D341Med (cell line): ENCODE data around the gene CD27.
A peak's percentile ranks its signal among the peaks of the same experiment; 100 is the strongest.
"Not testable (repeated sequence)": the region's sequence is repeated elsewhere in the genome, so short reads cannot be mapped to it uniquely, and the experiment has no call there.

ENCODE experiments used
- DNase-seq: peaks from one replicate; pipeline ENCODE4 v3.0.0; 2012; ENCODE audit warnings: low spot score

The CD27 gene

DNA sequence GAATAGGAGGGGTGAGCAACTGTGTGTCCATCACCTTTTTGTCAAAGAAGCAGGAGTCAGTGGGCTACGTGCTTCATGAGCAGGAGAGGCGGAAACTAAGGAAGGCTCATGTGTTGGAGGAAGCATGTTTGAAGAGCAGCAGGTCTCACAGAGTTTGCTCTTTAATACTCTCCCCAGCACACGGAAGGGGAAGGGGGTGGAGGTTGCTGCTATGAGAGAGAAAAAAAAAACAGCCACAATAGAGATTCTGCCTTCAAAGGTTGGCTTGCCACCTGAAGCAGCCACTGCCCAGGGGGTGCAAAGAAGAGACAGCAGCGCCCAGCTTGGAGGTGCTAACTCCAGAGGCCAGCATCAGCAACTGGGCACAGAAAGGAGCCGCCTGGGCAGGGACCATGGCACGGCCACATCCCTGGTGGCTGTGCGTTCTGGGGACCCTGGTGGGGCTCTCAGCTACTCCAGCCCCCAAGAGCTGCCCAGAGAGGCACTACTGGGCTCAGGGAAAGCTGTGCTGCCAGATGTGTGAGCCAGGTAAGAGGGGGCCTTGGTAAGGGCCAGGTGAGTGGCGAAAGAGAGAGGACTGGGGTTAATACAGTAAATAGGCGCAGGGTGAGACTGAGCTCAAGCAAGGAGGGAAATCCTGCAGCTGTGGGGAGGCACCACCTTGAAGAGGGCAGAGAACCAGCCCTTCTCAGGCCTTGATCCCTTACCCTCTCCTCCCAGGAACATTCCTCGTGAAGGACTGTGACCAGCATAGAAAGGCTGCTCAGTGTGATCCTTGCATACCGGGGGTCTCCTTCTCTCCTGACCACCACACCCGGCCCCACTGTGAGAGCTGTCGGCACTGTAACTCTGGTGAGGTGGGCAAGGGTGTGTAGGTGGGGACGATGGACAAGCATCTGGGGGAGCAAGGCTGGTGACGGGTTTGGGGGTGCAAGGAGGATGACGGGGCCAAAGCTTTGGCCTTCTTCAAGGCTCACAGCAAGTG is at the start of gene CD27:
Gene CD27 (plus strand): TSS at position 252 of the 985 bp plus-strand sequence. CDS start 141 bp downstream, at position 393.
- no peak for DNase-seq

DNA sequence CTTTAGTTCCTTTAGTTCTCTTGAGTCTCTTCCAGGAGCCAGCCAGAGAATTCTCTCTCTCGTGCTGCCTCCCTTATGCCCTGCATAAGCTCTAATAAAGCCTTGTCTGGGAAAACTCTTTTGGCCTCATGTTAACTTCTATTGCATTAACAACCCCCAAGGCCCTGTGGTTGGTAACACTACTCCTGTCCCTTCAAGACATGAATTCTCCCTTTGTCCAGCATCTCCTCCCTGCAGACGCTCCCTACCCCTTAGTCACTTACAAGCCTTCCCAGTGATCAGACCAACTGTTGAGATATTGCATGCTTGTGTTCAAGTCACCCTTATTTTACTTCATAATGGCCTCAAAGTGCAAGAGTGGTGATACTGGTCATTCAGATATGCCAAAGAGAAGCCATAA is 48.7 kb upstream of the CD27 start:
- DNase-seq, result no peak

DNA sequence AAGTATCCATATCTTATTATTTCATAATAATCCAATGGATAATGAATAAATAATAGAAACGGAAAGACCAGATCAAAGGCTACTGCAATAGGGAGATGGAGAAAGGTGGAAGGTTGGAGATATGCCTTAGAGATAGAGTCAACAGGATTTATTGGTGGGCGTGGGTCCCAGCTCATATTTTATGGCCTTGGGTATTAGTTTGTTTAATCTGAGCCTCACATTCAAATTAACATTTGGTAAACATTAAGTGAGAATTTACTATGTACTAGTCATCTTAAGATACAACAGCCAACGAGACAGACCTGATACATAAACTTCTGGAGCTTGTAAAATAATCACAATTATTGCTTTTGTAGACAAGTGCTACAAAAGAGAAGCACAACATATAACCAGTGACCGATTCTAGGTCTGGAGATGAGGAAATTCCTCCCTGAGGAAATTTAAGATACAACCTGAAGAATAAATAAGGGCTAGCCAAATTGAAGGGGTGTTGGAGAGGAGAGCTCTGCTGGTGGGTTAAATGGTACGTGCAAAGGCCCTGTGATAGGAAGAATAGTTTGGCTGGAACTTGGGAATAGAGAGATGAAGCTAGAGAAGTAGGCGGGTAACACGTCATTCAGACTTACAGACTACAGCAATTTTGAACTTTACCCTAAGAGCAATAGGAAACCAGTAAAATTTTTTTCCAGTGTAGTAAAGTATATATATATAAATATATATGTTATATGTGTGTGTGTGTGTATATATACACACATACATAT is 44.7 kb upstream of the CD27 start:
- no peak for DNase-seq

DNA sequence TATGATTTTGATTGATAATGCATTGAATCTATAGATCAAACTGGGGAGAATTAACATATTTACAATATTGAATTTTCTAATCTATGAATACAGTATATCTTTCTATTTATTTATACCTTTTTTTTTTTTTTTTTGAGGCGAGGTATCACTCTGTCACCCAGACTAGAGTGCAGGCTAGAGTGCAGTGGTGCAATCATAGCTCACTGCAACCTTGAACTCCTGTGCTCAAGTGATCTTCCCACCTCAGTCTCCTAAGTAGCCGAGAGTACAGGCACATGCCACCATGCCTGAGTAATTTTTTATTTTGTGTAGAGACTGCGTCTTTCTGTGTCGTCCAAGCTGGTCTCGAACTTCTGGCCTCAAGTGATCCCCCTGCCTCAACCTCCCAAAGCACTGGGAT is 40.4 kb upstream of the CD27 start:
- no peak for DNase-seq

DNA sequence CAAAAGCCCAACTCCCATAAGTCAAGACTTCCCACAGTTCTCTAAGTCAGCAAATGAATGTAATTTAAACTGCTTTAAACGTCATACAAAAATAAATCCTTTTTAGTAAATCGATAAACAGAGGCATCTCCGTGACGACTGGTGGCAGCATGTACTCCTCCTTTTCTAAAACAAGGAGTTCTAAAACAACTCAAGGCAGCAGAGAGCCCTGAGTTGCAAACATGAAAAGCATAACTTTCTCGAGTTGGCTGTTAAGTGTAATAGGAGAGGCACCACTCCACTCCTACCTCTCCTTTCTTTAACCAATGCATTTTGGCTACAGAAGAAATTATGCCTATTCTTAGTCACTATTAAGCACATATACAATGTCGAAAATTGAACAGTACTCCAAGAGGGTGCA is 38.8 kb upstream of the CD27 start:
- DNase-seq, result no peak

DNA sequence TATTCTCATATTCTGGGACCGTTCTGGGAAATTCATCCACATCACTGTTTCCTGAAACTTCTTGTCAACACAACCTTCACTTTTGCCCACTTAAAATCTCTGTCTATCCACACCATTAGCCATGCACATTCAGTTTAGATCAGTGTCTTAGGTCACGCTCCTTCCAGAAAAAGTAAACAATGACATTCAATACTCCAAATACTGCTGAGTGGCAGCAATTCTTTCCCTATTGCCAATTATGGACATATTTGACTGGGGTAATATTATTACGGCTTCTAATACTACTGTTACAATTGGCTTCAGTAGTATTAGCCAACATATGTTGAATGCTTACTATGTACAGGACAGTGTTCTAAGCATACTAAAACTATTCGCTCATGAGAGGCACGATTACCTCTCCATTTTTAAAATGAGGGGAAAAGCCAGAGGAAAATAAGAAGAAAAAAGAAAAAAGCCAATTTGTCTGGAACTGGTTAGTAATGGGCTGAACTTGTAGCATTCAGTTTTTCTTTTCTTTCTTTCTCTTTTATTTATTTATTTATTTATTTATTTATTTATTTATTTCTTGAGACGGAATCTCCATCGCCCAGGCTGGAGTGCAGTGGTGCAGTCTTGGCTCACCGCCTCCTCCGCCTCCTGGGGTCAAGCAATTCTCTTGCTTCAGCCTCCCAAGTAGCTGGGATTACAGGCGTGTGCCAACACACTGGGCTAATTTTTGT is 37.4 kb upstream of the CD27 start:
- no peak for DNase-seq

DNA sequence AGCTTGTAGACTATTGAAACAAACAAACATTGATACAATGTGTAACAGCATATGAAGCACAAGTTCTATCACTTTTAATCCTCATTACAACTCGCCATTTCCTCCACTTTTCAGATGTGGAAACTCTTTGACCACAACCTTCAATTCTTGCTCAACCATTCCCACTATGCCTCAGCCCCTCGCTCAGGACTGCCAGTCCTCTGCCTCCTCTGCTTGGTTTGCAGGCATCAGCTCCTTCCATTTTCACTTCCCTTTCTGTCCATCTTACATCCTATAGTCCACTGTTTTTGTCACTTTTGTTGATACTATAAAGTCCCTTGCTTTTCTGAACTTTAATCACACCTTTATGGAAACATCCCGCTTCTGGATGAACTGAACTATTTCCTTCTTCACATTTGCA is 28.2 kb upstream of the CD27 start:
- no peak for DNase-seq

DNA sequence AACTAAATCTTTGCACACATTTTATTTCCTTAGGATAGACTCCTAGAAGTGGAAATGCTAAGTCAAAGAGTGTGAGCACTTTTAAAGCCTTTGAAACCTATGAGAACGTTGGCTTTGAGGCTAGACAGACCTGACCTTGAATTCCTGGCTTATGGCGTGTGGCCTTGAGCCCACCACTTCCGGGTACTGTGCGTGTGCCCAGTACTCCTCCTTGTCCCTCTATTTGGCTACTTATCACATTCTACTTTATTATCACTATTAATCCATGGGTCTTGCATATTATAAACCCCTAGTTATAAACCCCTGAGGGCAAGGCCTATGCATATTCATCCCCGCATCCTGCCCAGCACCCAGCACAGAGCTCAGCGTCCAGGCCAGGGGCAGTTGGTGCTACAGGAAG is 26.0 kb upstream of the CD27 start:
- DNase-seq, result no peak

DNA sequence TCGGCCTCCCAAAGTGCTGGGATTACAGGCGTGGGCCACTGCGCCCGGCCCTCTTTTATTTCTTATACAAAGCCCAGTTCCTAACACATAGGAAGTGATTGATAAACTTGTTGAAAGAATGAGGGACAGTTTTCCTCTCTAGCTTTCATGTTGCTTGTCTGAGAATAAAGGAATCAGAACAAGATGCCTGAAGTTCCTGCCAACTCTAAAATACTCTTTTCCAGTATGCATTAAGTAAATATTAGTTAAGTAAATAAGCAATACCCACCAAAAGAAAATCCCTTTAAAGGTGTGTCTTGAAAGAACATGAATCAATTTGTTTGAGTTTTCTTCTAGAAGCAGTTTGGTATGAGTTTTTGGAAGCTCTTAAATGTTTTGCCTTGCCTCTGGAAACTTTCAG is 24.4 kb upstream of the CD27 start:
- DNase-seq, result no peak

DNA sequence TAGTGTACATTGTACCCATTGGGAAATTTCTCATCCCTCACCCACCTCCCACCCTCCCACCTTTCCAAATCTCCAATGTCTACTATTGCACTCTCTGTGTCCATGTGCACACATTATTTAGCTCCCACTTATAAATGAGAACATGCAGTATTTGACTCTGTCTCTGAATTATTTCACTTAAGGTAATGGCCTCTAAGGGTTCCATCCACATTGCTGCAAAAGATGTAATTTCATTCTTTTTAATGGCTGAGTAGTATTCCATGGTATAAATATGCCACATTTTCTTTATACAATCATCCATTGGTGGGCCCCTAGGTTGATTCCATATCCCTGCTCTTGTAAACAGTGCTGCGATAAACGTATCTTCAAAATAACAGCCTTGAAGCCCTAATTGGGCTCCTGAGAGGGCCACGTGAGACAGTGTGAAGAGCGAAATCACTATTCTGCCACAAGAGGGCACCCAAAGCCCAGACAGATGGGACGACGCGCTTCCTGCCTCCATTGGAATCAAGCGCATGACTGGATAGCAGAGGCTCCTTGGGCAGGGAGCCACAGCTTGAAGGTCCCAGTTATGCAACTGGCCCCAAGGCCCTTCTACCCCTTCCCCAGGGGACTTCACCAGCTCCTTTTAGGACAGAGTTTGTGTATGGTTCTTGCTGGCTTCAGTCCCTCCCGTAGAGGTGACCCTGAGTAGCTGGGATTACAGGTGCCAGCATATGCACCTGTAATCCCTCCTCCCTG is 21.3 kb upstream of the CD27 start:
- peak; percentile 90 for DNase-seq

DNA sequence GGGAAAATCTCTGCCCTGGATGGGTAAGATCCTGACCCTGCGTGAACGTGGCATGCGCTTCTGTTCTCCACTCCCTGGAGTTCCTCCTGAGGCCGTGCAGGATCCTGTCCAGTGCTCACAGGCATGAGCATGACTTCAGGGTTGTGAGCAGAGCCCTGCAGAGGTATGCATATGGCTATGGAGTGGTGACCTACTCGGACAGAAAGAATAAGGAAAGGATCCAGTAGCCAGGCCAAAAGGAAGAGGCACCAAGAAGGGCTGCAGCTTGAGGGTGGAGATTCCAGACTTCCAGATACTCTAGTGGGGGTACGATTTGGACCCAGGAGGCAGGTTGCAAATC is 20.8 kb upstream of the CD27 start:
- no peak for DNase-seq

DNA sequence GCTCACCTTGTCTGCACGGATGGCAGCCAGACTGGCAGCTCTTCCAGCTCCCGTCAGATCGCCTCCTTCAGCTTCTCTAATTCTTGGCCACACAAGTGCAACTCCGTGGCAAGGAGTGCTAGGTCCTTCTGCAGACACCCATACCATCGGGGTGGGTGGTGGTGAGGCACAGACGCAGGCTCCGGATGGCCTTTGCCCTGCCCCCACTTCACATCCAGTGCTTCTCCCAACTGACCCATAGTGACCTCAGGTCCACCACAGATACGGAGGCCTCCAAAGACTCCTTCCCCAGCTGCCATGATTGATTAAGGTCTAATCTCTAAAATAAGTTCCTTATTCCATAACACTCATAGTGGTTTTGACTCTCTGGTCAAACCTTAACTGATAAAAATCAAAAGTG is 19.9 kb upstream of the CD27 start:
- DNase-seq, result no peak

DNA sequence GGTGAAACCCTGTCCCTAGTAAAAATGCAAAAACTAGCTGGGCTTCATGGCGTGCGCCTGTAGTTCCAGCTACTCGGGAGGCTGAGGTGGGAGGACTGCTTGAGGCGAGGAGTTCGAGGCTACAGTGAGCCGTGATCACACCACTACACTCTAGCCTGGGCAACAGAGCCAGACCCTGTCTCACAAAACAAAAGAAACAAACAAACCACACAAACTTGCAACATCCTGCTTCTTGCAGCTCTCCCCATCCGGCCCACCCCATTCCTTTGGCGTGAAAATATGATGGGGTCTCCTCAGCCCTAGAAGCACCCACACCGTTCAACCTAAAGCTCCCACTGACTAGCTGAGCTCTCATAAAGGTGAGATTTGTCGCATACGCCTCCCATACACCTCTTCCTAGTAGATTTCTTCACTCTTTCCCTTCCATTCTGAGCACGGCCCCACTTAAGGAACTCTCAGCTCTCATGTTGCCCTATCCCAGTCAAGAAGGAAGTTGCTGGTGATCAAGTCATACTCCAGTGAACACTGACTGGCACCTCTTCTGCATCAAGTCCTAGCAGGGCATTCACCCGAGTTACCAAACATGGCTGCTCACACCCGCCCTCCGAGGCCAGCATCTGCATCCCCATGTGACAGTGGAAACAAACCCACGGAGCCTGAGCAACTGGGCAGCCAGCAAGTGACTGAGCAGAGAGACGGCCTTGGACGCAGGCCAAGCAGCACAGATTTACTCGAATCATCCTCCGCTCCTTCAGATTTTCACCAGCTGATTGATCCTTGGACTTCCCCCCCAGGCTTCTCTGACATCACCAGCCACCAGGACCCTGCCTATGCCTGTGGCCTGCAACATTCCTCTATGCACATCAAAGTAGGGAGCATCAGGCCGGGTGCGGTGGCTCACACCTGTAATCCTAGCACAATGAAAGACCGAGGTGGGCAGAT is 18.9 kb upstream of the CD27 start:
- no peak for DNase-seq

DNA sequence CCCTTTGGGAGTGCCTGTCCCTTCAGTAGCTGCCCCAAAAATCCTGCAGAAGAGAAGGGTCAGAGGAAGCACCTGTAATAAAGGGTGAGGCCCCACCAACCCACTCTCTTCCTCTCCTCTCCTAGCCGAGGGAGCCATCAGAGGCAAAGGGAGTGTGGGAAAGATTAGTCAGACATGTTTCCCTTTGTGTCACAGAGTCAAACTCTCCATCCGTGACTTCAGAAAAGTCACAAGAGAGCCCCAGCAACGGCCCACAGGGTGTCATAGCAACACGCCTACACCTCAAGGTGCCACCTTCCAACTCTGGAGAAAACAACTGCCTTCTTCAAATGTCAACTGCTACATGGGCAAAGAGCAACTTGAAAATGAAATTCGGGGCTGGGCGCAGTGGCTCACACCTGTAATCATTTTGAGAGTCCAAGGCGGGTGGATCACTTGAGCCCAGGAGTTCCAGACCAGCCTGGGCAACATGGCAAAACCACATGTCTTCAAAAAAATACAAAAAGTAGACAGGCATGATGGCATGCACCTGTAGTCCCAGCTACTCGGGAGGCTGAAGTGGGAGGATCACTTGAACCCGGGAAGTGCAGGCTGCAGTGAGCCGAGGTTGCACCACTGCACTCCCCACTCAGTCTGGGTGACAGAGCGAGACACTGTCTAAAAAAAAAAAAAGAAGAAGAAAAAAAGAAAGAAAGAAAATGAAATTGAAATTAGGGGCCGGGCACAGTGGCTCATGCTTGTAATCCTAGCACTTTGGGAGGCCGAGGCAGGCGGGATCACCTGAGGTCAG is 17.7 kb upstream of the CD27 start:
- DNase-seq, result no peak

DNA sequence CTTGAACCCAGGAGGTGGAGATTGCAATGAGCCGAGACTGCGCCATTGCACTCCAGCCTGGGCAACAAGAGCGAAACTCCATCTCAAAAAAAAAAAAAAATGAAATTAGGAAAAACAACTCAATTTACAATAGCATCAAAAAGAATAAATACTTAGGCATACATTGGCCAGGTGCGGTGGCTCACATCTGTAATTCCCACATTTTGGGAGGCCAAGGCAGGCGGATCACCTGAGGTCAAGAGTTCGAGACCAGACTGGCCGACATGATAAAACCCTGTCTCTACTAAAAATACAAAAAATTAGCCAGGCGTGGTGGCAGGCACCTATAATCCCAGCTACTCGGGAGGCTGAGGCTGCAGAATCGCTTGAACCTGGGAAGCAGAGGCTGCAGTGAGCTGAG is 17.0 kb upstream of the CD27 start:
- not testable (repeated sequence) for DNase-seq

DNA sequence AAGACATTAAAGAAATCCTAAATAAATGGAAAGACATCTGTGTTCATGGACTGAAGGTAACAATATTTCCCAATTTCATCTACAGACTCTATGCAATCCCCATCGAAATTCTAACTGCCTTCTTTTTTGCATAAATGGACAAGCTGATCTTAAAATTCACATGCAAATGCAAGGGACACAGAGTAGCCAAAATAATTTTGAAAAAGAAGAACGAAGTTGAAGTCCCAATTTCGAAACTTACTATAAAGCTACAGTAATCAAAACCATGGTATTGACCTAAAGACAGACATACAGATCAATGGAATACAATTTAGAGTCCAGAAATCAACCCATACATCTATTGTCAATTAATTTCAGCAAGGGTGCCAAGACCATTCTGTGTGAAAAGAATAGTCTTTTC is 16.4 kb upstream of the CD27 start:
- no peak for DNase-seq

DNA sequence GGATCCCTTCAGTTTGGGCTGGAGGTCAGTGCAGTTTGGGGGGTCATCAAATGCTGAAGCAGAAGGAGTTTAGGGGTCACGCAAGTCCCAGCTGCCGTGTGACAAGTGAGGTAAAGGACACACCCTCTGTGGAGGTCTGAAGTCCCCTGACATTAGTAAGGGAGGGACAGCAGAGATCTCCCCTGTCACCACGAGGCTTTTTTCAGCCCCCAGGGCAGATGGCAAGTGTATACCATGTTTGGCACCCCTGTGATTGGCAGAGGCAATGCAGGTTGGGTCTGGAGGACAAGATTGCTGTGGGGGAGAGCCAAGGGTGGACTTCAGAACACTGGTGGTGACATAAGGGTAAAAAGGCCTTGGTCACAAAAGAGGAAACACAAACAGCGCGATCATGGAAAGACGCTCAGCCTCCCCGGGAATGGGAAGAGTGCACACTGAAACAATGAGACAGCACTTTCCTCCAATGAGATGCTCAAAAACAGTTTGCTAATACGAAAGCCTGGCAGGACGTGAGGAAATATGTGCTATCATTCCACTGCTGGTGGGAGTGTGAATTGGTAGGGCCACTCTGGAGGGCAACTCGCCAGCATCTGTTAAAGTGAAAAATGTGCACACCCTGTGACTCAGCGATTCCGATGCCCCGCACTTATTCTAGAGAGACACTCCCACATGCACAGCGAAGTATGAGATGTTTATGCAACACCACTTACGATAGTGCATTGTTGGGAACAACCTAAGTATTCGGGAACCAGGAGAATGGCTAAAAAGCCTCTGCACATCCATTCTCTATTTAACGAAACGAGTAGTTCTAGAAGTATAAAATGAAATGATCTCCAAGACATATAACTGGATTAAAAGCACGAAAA is 14.4 kb upstream of the CD27 start:
- no peak for DNase-seq

DNA sequence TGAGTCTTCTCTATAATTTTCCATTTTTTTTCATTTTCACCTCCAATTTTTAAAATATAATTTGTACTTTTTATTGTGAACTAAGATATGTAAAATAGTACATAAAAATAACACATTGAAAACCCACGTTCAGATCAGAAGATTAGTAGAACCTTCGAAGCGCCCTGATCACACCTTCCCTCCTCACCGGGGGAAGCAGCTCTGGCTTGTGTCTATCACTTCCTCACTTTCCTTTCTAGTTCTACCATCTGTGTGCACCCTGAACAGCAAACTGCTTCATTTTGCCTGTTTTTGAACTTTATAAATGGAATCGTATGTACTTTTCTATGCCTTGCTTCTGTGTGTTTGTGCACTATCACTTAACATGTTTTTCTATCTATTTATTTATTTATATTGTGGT is 11.8 kb upstream of the CD27 start:
- no peak for DNase-seq
